GM12864 (cell line): Measurements from ENCODE around the gene LRCOL1.

Experiments used
- DNase-seq: peaks from one replicate; pipeline ENCODE4 v3.0.0-alpha.2; 2011; ENCODE audit warnings: low read depth
- H3K4me3 ChIP-seq: 2 replicates; pipeline ENCODE4 v1.5.1; 2011; ENCODE audit warnings: mild to moderate bottlenecking, low read depth, low read length, control low read depth
- TF ChIP-seq, protein P1 (sequence below): IDR thresholded peaks from 2 replicates; pipeline ENCODE4 v1.5.1; 2011; ENCODE audit warnings: low read depth, mild to moderate bottlenecking, moderate library complexity, low read length, control low read depth, inconsistent platforms; ENCODE audit errors: missing control alignments

The LRCOL1 gene

DNA sequence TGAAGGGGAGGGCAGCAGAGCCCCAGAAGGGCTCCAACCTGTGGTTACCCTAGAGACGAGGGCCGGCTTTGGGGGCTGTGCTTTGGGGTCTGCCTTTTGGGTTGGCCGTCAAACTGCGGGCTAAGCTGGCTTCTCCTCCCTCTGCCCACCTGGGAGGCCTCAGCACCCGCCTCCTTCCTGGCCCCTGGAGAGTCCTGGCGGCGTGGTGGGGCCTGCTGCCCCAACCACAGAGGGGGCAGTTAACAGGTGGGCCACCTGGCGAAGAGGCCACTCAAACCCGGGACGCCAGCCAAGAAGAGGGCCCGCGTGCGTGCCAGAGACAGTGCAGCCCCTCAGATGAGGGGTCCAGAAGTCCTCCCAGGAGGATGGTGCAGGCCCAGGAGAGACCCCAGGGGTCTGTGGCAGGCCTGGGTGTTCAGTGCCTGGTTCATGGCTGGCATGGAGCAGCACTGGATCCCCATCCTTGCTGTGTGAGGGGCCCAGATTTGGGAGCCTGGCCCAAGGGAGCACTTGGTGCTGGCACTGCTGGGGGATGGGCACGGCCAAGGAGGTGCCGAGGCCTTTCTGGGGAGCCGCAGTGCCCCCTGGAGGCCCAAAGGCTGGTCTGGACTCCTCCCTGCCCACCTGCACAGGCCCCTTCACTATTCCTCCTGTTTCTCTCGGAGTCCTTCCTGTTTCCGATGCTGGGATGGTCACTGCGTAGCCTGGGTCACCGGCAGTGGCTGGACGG lies 48.8 kb downstream of the LRCOL1 start:
- DNase-seq = no peak
- H3K4me3 ChIP-seq = no peak overlapping the region; the same call in 1 of the 2 replicates
- TF ChIP-seq, protein P1, sequence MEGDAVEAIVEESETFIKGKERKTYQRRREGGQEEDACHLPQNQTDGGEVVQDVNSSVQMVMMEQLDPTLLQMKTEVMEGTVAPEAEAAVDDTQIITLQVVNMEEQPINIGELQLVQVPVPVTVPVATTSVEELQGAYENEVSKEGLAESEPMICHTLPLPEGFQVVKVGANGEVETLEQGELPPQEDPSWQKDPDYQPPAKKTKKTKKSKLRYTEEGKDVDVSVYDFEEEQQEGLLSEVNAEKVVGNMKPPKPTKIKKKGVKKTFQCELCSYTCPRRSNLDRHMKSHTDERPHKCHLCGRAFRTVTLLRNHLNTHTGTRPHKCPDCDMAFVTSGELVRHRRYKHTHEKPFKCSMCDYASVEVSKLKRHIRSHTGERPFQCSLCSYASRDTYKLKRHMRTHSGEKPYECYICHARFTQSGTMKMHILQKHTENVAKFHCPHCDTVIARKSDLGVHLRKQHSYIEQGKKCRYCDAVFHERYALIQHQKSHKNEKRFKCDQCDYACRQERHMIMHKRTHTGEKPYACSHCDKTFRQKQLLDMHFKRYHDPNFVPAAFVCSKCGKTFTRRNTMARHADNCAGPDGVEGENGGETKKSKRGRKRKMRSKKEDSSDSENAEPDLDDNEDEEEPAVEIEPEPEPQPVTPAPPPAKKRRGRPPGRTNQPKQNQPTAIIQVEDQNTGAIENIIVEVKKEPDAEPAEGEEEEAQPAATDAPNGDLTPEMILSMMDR = peak; percentile 59

DNA sequence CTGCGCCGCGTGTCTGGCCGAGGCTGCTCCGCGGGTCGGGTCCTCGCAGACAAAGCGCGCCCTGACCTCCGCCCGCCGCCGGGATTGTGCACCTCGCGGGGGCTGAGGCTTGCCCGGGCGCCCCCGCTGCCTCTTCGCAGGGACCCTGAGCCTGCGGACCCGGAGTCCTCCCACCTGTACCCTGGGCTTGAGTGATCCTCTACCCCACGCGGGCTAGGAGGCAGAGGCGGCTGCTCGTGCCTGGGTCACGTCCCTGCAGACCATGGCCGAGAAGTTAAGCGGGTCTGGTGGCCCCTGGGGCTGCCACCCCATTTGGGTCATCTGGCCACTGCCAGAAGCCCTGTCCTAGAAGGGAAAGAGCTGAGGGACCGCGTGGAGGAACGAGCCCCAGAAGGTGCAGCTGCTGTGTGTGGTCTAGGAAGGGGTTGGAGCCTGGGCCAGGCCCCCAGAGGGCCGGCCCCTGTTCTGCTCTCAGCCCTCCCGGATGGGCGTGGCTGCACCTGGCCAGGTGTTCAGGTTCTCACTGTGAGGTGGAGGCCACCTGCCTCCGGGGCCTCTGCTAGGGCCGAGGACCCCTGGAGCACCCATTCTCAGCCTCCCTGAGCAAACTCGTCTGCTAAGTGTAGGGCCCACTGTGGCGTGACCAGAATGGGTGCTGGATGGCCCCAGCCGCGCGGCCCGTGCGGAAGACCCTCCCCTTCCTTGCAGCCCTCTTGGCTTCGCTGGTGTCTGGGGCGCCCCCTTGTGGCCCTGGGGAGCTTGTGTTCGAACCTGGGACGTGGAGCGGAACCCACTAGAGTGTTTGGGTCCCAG lies 49.6 kb downstream of the LRCOL1 start:
- H3K4me3 ChIP-seq = peak overlapping the region; percentile 61
- peak; percentile 18 for DNase-seq
- TF ChIP-seq, protein P1 = peak; percentile 81

DNA sequence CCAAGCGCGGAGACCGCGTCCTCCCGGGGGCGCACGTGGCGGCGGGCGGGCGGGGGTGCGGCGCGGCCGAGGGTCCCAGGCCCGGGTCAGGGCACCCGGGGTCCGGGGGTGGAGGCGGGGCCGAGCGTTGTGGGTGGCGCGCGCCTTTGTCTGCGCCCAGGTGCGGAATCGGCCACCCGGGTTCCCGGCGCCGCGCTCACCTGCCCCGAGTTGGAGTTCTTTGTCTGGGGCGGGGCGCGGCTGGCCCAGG lies 50.1 kb downstream of the LRCOL1 start:
- peak overlapping the region; percentile 61 for H3K4me3 ChIP-seq
- no peak for DNase-seq
- TF ChIP-seq, protein P1 = no peak

DNA sequence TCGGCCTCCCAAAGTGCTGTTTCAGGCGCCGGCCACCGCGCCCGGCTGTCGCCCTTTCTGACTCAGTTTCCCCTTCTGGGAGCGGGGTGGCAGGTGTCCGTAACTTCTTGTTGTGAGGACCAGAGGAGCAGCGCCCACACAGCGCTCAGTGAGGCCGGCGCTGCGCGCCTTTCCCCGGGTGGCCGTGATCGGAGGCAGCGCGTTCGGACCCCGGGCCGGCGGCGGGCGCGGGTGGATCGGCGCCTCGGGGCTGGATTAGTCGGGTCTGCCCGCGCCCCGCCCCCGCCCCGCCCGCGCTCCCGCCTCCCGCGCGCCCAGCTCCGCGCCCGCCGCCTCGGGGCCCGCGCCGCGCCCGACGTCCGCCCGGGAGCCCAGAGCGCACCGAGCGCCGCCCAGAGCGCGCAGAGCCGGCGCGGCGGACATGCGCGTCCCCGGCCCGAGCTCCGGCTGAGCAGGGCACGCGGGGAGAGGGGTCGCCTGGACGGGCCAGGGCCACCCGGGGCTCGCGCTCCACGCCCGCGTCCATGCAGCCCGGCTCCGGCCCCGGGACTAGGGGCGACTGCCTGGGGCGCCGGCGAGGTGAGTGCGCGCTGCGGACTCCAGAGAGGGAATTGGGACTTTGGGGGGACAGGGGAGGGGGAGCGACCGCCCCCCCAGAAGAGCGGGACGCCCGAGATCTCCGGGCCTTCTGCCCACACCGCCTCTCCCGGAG lies 50.6 kb downstream of the LRCOL1 start:
- peak overlapping the region; percentile 61 for H3K4me3 ChIP-seq
- no peak for DNase-seq
- TF ChIP-seq, protein P1 = no peak

DNA sequence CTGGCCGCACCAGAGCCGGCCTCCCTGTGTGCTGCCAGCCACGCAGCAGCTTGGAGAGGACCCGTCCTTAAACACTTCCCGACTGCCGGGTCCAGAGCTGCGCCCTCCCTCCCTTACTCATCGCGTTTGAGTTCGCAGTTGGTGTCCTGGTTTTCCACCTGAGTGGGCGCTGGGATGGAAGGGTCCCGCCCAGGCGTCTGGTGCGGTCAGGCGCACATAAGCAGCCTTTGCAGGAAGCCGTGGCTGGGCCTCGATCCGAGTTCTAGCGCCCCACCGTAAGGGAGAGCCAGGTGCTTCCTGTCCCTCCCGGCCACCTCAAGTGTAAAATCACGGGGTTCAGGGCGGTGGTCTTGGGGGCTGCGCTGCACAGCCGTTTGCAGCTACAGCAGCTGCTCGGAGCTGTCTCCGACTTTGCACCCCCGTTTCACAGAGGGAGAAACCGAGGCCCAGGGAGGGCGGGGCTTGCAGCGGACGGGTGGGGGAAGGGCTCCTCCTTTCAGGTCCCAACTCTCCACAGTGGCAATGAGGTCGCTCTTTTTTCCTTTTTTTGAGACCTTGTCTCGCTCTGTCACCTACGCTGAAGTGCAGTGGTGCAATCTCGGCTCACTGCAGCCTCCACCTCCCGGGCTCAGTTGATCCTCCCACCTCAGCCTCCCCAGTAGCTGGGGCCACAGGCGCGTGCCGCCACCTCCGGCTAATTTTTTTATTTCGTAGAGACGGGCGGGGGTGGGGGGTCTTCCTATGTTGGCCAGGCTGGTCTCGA lies 51.3 kb downstream of the LRCOL1 start:
- peak overlapping the region; percentile 57 for H3K4me3 ChIP-seq
- TF ChIP-seq, protein P1 = no peak
- no peak for DNase-seq

DNA sequence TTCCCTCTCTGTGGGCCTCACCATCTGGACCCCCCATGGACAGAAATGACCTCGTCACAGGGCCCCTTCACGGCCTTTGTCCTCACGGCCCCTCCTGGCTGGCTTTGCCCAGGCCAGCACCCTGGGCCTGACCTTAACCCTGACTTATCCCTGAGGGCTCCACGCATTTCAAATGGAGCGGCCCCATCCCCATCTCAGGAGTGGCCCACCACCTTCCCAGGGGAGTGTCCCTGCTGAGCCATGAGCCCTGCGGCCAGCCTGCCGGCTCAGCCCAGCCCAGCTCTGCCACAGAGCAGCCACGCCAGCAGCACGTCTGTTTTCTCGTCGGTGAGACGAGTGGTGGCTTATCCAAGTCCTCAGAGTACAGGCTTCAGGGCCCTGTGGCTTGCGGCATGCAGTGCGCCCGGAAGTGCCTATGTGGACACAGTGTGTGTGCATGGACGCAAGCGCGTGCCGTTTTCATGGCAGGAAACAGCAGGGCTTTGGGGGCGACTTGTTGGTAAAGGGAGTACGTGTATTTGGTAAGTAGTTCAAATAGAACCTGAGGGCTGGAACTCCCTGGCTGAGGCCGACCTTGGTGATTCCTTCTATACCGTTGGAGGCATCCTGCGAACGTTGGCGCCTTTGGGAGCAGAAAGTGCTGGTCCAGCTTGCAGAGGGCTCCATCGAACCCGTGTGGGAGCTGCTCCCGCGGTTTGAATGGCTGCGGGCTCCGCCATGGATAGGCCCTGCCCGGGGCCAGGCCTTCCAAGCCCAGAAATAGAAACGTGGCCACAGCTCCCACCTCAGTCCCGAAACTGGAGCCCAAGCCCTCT lies 52.1 kb downstream of the LRCOL1 start:
- TF ChIP-seq, protein P1 = no peak
- DNase-seq = no peak
- no peak overlapping the region for H3K4me3 ChIP-seq
